ENCODE measurements around the gene P3H2. TPM values are rescaled to one million over a fixed set of nuclear protein-coding genes. Genes with fewer than 3 reads are reported as not detected.

P3H2 gene
- total RNA-seq, 1 experiment from 2014 or later: 0.76 TPM

GRCh38 chr3:190017521-190018288, 103.0 kb downstream of the P3H2 start:
- H3K79me2 ChIP-seq (ENCODE audit: insufficient read depth, low read length): no peaks in the 10 kb centered on the region
- RAD21 ChIA-PET (ENCODE audit: low non-redundant PET in 1 of 2, low total read pairs in 2 of 2, uncharacterized antibody in 2 of 2, unreplicated experiment in 2 of 2): interaction anchor here in 1 of 2 experiments (0.7 kb wide), 1 partner anchor 60 kb away, joined by 3 read pairs; no protein-coding TSS in a partner anchor
- peaks cover 6 to 21% of the 10 kb centered on the region in 2 experiments for H3K4me1 ChIP-seq (ENCODE audit: control insufficient read depth in 1 of 2, insufficient read depth in 2 of 2, low read length in 2 of 2)
- CTCF ChIA-PET: interaction anchor here (1.2 to 1.3 kb wide), 2 partner anchors 50 to 366 kb away, joined by 4 read pairs; no protein-coding TSS in a partner anchor
- H3K9me2 ChIP-seq (ENCODE audit: insufficient read depth): no peaks in the 10 kb centered on the region
- H3K4me3 ChIP-seq (replicated peaks in 1 of 2; ENCODE audit: low read depth in 1 of 2, low read length in 2 of 2): no peak overlapping the region
- no peaks in the 10 kb centered on the region for H4K20me1 ChIP-seq (ENCODE audit: insufficient read depth)
- DNase-seq (ENCODE audit: low read depth, low spot score) (peak; percentile 31), ATAC-seq (peak; percentile 71)
- H3K9ac ChIP-seq (ENCODE audit: low read length): no peak overlapping the region
- no peak overlapping the region for H3K27ac ChIP-seq (ENCODE audit: low read depth, low read length)
- H3K27me3 ChIP-seq (ENCODE audit: insufficient read depth, low read length): no peaks in the 10 kb centered on the region; the same call in 1 of the 2 replicates
- H2AFZ ChIP-seq (ENCODE audit: low read depth, low read length, poor library complexity, severe bottlenecking): peak overlapping the region; percentile 72
- intact Hi-C loops (cut with micrococcal nuclease): loop anchor here (1.0 to 2.0 kb wide), 2 partner anchors 57 to 184 kb away; no protein-coding TSS in a partner anchor
- peak overlapping the region; percentile 13 for H3K4me2 ChIP-seq (ENCODE audit: low read length)
- BruUV-seq (replicated peaks): no TSS peak
- no peaks in the 10 kb centered on the region for H3K36me3 ChIP-seq (ENCODE audit: control insufficient read depth in 1 of 2, insufficient read depth in 2 of 2, low read length in 2 of 2)
- POLR2A ChIA-PET: no interaction called here
- H3K9me3 ChIP-seq (ENCODE audit: control insufficient read depth in 1 of 2, insufficient read depth in 1 of 2, low read depth in 1 of 2, low read length in 2 of 2): no peaks in the 10 kb centered on the region
- TF ChIP-seq EZH2 (IDR thresholded peaks at IDR 0.05) (no peak), FOSL1 (IDR thresholded peaks at IDR 0.05; ENCODE audit: low read depth) (0 out of 2 replicates have a peak, but pooled peaks have one; percentile 8), EZH2phosphoT487 (IDR thresholded peaks at IDR 0.05; ENCODE audit: borderline replicate concordance) (no peak), YY1 (IDR thresholded peaks at IDR 0.05; ENCODE audit: extremely low read depth, insufficient replicate concordance, low read depth, low read length) (no peak), ZFX (IDR thresholded peaks at IDR 0.05) (no peak), CTCF (IDR thresholded peaks at IDR 0.05 in 2 of 3, conservative IDR thresholded peaks at IDR 0.05 in 1 of 3; ENCODE audit: borderline replicate concordance in 1 of 3, insufficient read depth in 1 of 3, low read depth in 2 of 3, low read length in 2 of 3) (peak; percentile 25 to 68 (median 51); a peak in 4 of 6 replicates), CEBPB (IDR thresholded peaks at IDR 0.05; ENCODE audit: low read depth) (no peak), JUND (IDR thresholded peaks at IDR 0.05) (no peak), SIN3A (IDR thresholded peaks at IDR 0.05; ENCODE audit: low read depth) (0 out of 2 replicates have a peak, but pooled peaks have one; percentile 23), RAD21 (IDR thresholded peaks at IDR 0.05; ENCODE audit: low read depth) (peak; percentile 83), POLR2A (IDR thresholded peaks at IDR 0.05; ENCODE audit: borderline replicate concordance, extremely low read depth, insufficient read depth, insufficient read length) (no peak)

All from HCT116 (cell line).